ENCODE measurements around the gene ABLIM2.

Gene ABLIM2

GRCh38 chr4:8040607-8041006 is 118.0 kb downstream of the ABLIM2 start:
- no peak for DNase-seq

- DNase-seq = no peak
Measured at GRCh38 chr4:8039853-8040252, 118.8 kb downstream of the ABLIM2 start.

DNA sequence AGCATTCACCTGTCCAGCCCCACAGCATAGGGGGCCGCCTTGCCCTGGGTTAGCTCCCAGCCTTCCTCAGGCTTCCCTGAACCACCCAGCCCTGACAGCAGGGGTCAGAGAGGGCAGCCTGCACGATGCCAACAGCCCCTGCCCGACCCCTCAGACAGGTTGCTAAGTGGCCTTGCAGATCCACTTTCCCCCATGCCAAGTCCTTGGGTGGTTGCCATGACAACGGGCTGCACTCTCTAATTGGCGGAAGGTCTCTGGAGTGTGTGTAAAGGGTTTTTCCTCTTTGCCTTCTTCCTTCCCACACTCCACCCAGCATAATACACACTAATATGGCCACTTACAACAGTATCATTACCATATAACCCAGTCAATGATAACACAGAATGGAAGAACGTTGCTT is 119.3 kb downstream of the ABLIM2 start:
- DNase-seq = peak; percentile 85

- DNase-seq = peak; percentile 40
Measured at GRCh38 chr4:8038719-8039251, 119.8 kb downstream of the ABLIM2 start.

DNA sequence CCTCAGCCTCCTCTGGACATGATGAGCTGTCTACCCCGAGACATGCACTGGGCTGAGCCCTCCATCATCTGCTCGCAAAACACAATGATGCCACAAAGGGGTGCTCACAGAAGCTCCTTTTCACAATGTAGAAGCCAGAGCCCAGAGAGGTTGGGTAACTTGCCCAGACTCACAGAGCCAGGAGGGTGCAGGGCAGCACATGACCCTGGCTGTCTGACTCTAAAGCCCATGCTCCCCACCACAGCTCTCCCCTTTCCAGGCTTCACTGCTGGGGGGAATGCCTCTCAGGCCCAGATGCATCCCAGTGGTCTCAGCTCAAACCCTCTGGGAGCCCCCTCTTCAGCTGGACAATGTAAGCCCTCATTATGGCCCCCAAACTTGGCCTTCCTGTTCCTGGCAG is 120.5 kb downstream of the ABLIM2 start:
- no peak for DNase-seq

DNA sequence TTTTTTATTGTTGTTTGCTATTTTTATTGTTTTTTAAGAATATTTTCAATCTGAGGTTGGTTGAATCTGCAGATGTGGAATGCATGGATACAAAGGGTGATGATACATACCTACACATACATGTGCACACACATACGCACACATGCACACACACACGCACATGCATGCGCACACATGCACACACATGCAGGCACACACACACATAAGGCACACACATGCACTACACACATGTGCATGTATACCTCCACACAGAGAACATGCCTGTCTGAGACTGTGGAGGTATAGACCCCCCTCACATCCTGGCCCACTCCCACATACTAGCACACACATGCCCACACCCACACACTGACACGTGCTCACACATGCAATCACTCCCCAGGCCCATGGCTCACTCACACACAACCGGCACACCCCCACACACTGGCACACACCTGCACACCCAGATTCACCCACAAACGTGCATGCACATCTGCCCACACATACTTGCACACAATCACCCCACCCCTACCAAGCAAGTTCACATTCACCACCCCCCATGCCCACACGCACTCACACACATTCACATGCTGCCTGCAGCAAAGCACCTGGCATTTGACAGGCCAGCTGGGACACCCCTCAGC is 121.4 kb downstream of the ABLIM2 start:
- DNase-seq = no peak

DNA sequence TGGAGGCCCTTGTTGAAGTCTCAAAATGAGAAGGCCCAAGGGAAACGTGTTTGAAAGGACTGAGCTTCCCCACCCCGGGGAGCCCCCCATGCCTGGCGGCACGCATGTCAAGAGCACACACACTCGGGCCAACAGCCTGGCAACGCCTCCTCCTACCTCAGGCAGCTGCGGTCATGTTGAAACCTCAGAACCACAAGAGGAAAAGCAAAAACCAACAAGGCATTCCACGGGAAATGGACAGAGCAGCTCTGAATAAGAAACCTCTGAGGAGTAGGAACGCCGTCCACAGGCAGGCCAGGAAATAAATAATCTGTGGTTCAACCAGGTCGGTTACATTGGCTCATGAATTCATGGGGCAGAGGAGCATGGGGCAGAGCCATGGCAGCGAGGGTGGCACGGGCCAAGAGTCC is 123.2 kb downstream of the ABLIM2 start:
- no peak for DNase-seq

DNA sequence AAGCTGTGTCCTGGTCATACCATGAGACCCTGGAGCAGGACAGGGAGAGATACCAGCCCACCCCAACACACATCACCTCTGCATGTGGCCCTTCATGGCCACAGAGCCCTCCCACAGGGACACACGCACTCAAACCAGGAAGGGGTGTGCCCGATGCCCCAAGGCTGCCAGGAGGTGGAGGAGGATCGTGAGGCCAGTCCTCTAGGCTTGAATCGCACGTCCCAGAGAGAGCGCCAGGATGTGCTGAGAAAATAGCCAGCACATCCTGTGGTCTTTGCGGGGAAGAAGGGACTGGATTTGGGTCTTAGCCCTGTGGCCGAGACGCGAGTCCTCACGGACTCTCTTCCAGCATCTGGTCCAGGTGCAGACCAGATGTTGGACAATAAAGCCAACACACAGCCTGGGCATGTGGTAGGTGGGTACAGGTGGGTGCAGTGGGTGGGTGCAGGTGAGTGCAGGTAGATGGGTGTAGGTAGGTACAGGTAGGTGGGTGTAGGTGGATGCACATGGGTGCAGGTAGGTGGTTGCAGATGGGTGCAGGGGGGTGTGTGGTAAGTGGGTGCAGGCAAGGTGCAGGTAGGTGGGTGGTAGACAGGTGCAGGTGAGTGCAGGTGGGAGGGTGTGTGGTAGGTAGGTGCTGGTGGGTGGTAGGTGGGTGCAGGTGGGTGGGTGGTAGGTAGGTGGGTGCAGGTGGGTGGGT is 124.6 kb downstream of the ABLIM2 start:
- DNase-seq = no peak

- DNase-seq = no peak
Measured at GRCh38 chr4:8033067-8033755, 125.4 kb downstream of the ABLIM2 start.

DNA sequence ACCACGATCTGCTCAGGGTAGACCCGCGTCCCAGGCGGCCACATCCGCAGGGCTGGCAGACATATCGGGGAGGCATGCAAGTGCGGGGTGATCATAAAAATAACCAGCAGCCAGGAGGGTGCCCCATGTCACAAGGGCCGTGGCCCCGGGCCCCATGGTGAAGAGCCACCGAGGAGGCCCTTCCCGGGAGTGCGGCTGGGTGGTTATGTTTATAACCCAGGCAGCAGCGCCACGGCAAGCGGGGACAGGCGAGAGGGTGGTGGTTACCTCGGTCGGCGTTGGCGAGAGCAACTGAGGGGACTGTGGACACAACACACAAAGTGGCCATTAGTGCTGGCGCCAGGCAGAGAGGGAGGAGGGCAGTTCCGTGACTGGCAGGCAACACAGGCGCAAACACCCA is 126.2 kb downstream of the ABLIM2 start:
- no peak for DNase-seq

DNA sequence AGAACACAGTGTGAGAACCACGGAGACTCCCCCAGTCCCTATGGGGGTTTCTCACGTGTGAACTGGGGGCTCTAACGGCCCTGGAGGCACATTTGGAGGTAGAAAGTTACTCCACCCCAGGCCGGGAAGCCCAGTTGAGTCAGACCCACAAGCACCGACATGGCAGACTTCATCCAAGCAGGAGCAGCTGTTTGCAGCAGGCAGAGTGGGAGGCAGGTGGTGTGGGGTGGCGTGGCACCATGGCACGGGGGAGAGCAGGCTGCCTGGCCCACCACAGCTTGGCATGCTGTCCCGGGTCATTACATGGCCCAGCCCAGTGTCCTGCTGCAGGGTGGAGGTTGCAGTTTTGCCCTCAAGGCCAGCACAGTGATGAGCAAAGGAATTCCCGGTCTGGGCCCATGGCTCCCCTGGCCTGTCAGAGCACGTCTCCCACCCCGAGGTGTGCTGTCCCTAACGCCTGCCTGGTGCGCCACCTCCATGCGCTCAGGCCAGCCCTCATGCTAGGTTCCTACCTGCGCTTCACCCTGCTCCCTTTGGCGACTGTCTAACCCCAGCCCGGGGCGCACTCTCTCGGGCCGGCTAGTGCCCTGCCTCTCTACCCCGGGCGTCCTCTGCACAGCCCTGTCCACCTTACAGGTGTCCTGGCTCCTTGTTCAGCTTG is 128.4 kb downstream of the ABLIM2 start:
- DNase-seq = no peak

DNA sequence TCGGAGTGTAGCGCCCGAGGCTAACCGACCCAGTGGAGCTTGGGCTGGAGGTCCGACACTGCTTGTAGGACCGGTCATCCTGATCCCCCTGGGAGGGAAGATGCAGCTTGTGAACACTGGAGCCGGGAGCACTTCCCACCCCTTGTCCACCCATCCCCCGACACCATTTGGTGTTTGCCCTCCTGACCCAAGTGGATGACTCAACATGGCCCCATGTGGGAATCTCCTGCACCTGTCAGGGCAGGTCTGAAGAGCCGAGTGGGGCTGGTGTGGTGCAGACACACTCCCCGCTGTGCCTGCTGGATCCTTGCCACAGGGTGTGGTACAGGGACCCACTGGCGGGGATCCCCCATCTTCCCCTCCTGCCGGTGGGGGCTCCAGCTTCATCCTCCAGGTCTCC is 128.9 kb downstream of the ABLIM2 start:
- no peak for DNase-seq

GRCh38 chr4:8028884-8029568 is 129.6 kb downstream of the ABLIM2 start:
- no peak for DNase-seq

DNA sequence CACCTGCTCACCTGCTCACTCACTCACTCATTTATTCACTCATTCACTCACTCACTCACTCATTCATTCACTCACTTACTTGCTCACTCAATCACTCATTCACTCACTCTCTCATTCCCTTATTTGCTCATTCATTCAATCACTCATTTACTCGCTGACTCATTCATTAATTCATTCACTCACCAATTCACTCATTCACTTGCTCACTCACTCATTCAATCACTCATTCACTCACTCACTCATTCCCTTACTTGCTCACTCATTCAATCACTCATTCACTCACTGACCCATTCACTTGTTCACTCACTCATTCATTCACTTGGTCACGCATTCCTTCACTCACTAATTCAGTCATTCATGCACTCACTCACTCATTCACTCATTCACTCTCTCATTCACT is 130.2 kb downstream of the ABLIM2 start:
- no peak for DNase-seq

GRCh38 chr4:8026453-8026852 is 132.2 kb downstream of the ABLIM2 start:
- DNase-seq = no peak

DNA sequence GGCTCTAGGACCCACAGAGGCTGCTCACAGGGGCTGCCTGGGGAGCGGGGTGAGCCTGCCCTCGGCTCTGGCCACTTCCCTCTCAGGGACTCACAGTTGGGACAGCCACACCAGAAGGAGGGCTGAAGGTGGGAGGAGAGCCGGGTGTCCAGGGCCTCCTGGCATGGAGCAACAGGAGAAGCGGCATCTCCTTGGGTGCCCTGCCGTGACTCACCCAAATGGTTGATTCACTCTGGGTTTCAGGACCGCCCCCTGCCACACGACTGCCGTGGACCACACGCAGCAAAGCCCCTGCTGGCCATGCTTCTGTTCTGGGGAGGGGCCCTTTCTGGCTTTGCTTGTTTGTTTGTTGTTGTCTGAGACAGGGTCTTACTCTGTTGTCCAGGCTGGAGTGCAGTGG is 132.9 kb downstream of the ABLIM2 start:
- DNase-seq = no peak

- no peak for DNase-seq
Measured at GRCh38 chr4:8024073-8024786, 134.4 kb downstream of the ABLIM2 start.

DNA sequence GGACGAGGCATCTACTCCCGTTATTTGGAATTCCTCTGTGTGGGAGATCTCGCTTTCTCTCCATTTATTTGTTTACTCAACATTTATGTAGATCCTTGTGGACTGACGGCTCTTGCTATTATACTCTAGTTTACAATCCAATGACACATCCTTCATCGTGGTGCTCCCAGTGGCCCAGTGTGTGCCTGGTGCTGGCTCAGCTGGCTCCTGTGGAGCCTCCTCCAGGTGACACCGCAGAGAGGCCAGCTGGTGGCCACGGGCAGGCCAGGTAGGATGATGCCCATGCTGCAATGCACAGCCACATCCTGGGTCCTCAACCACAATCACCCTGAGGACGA is 134.9 kb downstream of the ABLIM2 start:
- DNase-seq = no peak

GRCh38 chr4:8022767-8023695 is 135.6 kb downstream of the ABLIM2 start:
- no peak for DNase-seq

DNA sequence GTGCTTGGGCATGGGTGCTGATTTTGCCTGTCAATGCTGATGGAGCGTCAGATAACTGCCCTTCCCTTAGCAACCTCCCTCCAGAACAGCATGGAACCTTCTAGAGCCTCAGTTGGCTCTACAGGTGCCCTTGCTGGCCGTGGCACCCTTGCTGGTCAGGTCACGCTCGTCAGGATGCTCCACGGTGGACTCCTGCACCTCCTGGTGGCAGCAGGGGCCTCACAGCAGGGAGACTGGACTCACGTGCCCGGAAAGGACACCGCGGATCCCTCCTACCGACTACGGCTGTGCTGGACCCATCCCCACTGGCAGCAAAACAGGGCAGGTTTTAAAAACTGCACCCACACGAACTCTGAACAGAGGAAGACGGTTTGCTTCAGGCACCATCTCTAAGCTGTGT is 136.8 kb downstream of the ABLIM2 start:
- no peak for DNase-seq
